ENCODE results near the gene KCNT2. TPM values are rescaled to one million over a fixed set of nuclear protein-coding genes. Genes with fewer than 3 reads are reported as not detected.

The KCNT2 gene
- total RNA-seq, 6 donors from 2014 or later, result 2.7 to 9.9 (median 5.9) TPM

- TF ChIP-seq POLR2AphosphoS5 (IDR thresholded peaks at IDR 0.05) (no peak), EP300 (IDR thresholded peaks at IDR 0.05) (no peak), POLR2A (IDR thresholded peaks at IDR 0.05) (no peak)
- TF ChIP-seq, protein P1, sequence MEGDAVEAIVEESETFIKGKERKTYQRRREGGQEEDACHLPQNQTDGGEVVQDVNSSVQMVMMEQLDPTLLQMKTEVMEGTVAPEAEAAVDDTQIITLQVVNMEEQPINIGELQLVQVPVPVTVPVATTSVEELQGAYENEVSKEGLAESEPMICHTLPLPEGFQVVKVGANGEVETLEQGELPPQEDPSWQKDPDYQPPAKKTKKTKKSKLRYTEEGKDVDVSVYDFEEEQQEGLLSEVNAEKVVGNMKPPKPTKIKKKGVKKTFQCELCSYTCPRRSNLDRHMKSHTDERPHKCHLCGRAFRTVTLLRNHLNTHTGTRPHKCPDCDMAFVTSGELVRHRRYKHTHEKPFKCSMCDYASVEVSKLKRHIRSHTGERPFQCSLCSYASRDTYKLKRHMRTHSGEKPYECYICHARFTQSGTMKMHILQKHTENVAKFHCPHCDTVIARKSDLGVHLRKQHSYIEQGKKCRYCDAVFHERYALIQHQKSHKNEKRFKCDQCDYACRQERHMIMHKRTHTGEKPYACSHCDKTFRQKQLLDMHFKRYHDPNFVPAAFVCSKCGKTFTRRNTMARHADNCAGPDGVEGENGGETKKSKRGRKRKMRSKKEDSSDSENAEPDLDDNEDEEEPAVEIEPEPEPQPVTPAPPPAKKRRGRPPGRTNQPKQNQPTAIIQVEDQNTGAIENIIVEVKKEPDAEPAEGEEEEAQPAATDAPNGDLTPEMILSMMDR (IDR thresholded peaks at IDR 0.05), result no peak
- no peak overlapping the region for H3K27ac ChIP-seq
- no peak for ATAC-seq (ENCODE audit: low FRiP score in 2 of 2)
- 60 to 69% methylated on average over 2 of the region's 2 CpGs for WGBS, 2 donors
- H3K9me3 ChIP-seq, result no peaks in the 10 kb centered on the region
- no peaks in the 10 kb centered on the region for H3K27me3 ChIP-seq
- H3K4me1 ChIP-seq, result no peaks in the 10 kb centered on the region
- no peak for DNase-seq
- no peaks in the 10 kb centered on the region for H3K36me3 ChIP-seq
- H3K4me3 ChIP-seq, result no peak overlapping the region
Measured at GRCh38 chr1:196344453-196344852, 263.8 kb downstream of the KCNT2 start.

- WGBS, 2 donors, result 52 to 62% methylated on average over 1 of the region's 1 CpG
- H3K27me3 ChIP-seq, result no peaks in the 10 kb centered on the region
Measured at GRCh38 chr1:196324345-196324744, 283.9 kb downstream of the KCNT2 start.

DNA sequence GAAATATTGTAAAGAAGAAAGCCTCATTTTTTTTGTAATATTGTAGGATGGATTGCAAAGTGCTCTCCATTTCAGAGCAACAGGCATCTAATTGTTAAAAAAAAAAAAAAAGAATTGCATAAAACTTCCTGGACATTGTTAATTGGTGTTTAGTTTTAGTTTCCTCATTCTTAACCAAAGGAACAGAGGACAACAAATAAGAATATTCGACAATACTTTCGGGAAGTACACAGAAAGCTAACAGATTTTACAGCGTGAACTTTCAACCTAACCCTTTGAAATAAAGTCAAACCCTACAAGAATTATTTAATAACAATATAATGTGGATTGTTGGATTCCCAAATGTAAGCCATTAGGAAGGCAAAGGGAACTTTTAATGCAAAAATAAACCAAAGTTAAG is 284.4 kb downstream of the KCNT2 start:
- ATAC-seq (ENCODE audit: low FRiP score in 2 of 2), result no peak
- H3K4me1 ChIP-seq, result no peaks in the 10 kb centered on the region
- TF ChIP-seq, protein P1 (IDR thresholded peaks at IDR 0.05), result no peak
- TF ChIP-seq EP300 (IDR thresholded peaks at IDR 0.05) (no peak), POLR2A (IDR thresholded peaks at IDR 0.05) (no peak), POLR2AphosphoS5 (IDR thresholded peaks at IDR 0.05) (no peak)
- H3K27me3 ChIP-seq, result no peaks in the 10 kb centered on the region
- no peaks in the 10 kb centered on the region for H3K9me3 ChIP-seq
- DNase-seq, result no peak
- no peak overlapping the region for H3K27ac ChIP-seq
- no peak overlapping the region for H3K4me3 ChIP-seq
- 49 to 73% methylated on average over 3 of the region's 3 CpGs for WGBS, 2 donors
- no peaks in the 10 kb centered on the region for H3K36me3 ChIP-seq

More at GRCh38 chr1:196324345-196324744, 283.9 kb downstream of the KCNT2 start:
- H3K36me3 ChIP-seq, result no peaks in the 10 kb centered on the region
- H3K4me3 ChIP-seq, result no peak overlapping the region
- H3K4me1 ChIP-seq, result no peaks in the 10 kb centered on the region
- no peak for ATAC-seq (ENCODE audit: low FRiP score in 2 of 2)
- no peak overlapping the region for H3K27ac ChIP-seq
- TF ChIP-seq POLR2A (IDR thresholded peaks at IDR 0.05) (no peak), EP300 (IDR thresholded peaks at IDR 0.05) (no peak), POLR2AphosphoS5 (IDR thresholded peaks at IDR 0.05) (no peak)
- TF ChIP-seq, protein P1 (IDR thresholded peaks at IDR 0.05), result no peak
- no peak for DNase-seq
- H3K9me3 ChIP-seq, result no peaks in the 10 kb centered on the region

GRCh38 chr1:196319301-196319700 is 288.9 kb downstream of the KCNT2 start:
- no peak overlapping the region for H3K27ac ChIP-seq
- H3K9me3 ChIP-seq, result no peaks in the 10 kb centered on the region
- ATAC-seq (ENCODE audit: low FRiP score in 2 of 2), result no peak
- DNase-seq, result no peak
- 81 to 92% methylated on average over 2 of the region's 2 CpGs for WGBS, 2 donors
- no peaks in the 10 kb centered on the region for H3K4me1 ChIP-seq
- TF ChIP-seq EP300 (IDR thresholded peaks at IDR 0.05) (no peak), POLR2AphosphoS5 (IDR thresholded peaks at IDR 0.05) (no peak), POLR2A (IDR thresholded peaks at IDR 0.05) (no peak)
- TF ChIP-seq, protein P1 (IDR thresholded peaks at IDR 0.05), result no peak
- no peaks in the 10 kb centered on the region for H3K36me3 ChIP-seq
- H3K4me3 ChIP-seq, result no peak overlapping the region
- H3K27me3 ChIP-seq, result no peaks in the 10 kb centered on the region
